IMR-90 (cell line): ENCODE data around the gene EEIG2. TPM values are rescaled to one million over a fixed set of nuclear protein-coding genes. Genes with fewer than 3 reads are reported as not detected.
A peak's percentile ranks its signal among the peaks of the same experiment; 100 is the strongest.

Experiments
- ATAC-seq: fragments of 200-7000 bp; cut with Tn5 transposase; 2 replicates; pipeline ENCODE4 v1.9.1; 2020; ENCODE audit warnings: low read depth, mild to moderate bottlenecking, moderate library complexity
- BruUV-seq: library from RNA; stranded (reverse); fragments of 400-500 nt; replicated peaks from 2 replicates; lab custom pipeline; 2021; lab: Mats Ljungman, UMichigan
- CTCF ChIA-PET: fragments of 300-600 bp; formaldehyde crosslinking; extraction: SDS; loops from one replicate; lab custom pipeline; 2021; ENCODE audit warnings: antibody characterized with exemption; lab: Yijun Ruan, JAX
- POLR2A ChIA-PET: fragments of 300-600 bp; sonication (Branson Sonifier 250); formaldehyde crosslinking; loops from one replicate; lab custom pipeline; 2022; ENCODE audit warnings: antibody characterized with exemption; ENCODE audit not compliant: unreplicated experiment; lab: Charles Lee
- DNase-seq: peaks from one replicate; pipeline ENCODE4 v3.0.0; 2013
- H2AFZ ChIP-seq: replicated peaks from 2 replicates; pipeline ENCODE3; 2013; ENCODE audit warnings: low read length, mild to moderate bottlenecking; ENCODE audit not compliant: poor library complexity
- H2AK5ac ChIP-seq: 2 replicates; pipeline ENCODE4 v1.6.1; 2013; ENCODE audit warnings: low read depth, low read length, inconsistent platforms
- H2AK9ac ChIP-seq: replicated peaks from 2 replicates; pipeline ENCODE3; 2013; ENCODE audit warnings: mild to moderate bottlenecking, low read depth, low read length, moderate library complexity; ENCODE audit not compliant: poor library complexity
- H2BK120ac ChIP-seq: 2 replicates; pipeline ENCODE4 v1.6.1; 2013; ENCODE audit warnings: low read depth, low read length, inconsistent platforms
- H2BK15ac ChIP-seq: 3 replicates; pipeline ENCODE4 v1.6.1; 2013; ENCODE audit warnings: low read depth, low read length, inconsistent platforms
- H2BK20ac ChIP-seq: 2 replicates; pipeline ENCODE4 v1.6.1; 2013; ENCODE audit warnings: low read depth, mild to moderate bottlenecking, inconsistent platforms, low read length, moderate library complexity
- H2BK5ac ChIP-seq: 2 replicates; pipeline ENCODE4 v1.6.1; 2013; ENCODE audit warnings: mild to moderate bottlenecking, low read depth, low read length, inconsistent platforms; ENCODE audit not compliant: poor library complexity, severe bottlenecking
- H3K14ac ChIP-seq: replicated peaks from 2 replicates; pipeline ENCODE4 v1.6.1; 2013; ENCODE audit warnings: low read depth, low read length, inconsistent platforms
- H3K18ac ChIP-seq: 2 replicates; pipeline ENCODE4 v1.6.1; 2013; ENCODE audit warnings: low read depth, low read length, control low read depth
- H3K23ac ChIP-seq: 2 replicates; pipeline ENCODE4 v1.6.1; 2013; ENCODE audit warnings: low read depth, low read length, inconsistent platforms
- H3K27ac ChIP-seq: 2 replicates; pipeline ENCODE4 v1.5.1; 2013; ENCODE audit warnings: mild to moderate bottlenecking, control low read depth, low read length; ENCODE audit not compliant: insufficient read depth
- H3K27me3 ChIP-seq: 2 replicates; pipeline ENCODE4 v1.6.1; 2013; ENCODE audit warnings: low read length; ENCODE audit not compliant: control insufficient read depth, insufficient read depth
- H3K36me3 ChIP-seq: 2 replicates; pipeline ENCODE4 v1.6.1; 2013; ENCODE audit warnings: low read length, mixed read lengths; ENCODE audit not compliant: control insufficient read depth, insufficient read depth
- H3K4ac ChIP-seq: 2 replicates; pipeline ENCODE4 v1.6.1; 2013; ENCODE audit warnings: low read depth, low read length, inconsistent platforms
- H3K4me1 ChIP-seq: 2 replicates; pipeline ENCODE4 v1.6.1; 2013; ENCODE audit warnings: low read length, mixed read lengths; ENCODE audit not compliant: control insufficient read depth, insufficient read depth
- H3K4me2 ChIP-seq: 2 replicates; pipeline ENCODE4 v1.6.1; 2013; ENCODE audit warnings: low read depth, mild to moderate bottlenecking, control low read depth, low read length, moderate library complexity
- H3K4me3 ChIP-seq: 2 replicates; pipeline ENCODE4 v1.5.1; 2013; ENCODE audit warnings: low read depth, mild to moderate bottlenecking, control low read depth, low read length, moderate library complexity; ENCODE audit not compliant: insufficient read depth
- H3K56ac ChIP-seq: 2 replicates; pipeline ENCODE4 v1.6.1; 2013; ENCODE audit warnings: low read length, inconsistent platforms; ENCODE audit not compliant: insufficient read depth; ENCODE audit errors: extremely low read depth
- H3K79me1 ChIP-seq, 2 experiments: 2 replicates each; pipeline ENCODE4 v1.6.1; 2013; ENCODE audit warnings: low read length in 2 of 2, inconsistent platforms in 1 of 2, low read depth in 1 of 2
- H3K9ac ChIP-seq: 2 replicates; pipeline ENCODE4 v1.6.1; 2013; ENCODE audit warnings: low read depth, low read length, control low read depth
- H3K9me1 ChIP-seq: 2 replicates; pipeline ENCODE4 v1.6.1; 2013; ENCODE audit warnings: low read length, inconsistent platforms; ENCODE audit not compliant: insufficient read depth
- H3K9me3 ChIP-seq: 2 replicates; pipeline ENCODE4 v1.6.1; 2013; ENCODE audit warnings: low read length; ENCODE audit not compliant: control insufficient read depth, insufficient read depth
- H4K20me1 ChIP-seq: 2 replicates; pipeline ENCODE4 v1.6.1; 2013; ENCODE audit warnings: low read length, inconsistent platforms; ENCODE audit not compliant: insufficient read depth
- H4K5ac ChIP-seq: 2 replicates; pipeline ENCODE4 v1.6.1; 2013; ENCODE audit warnings: mild to moderate bottlenecking, low read depth, low read length, control low read depth
- H4K8ac ChIP-seq, 2 experiments: 2 replicates each; pipeline ENCODE4 v1.6.1; 2013; ENCODE audit warnings: low read depth in 2 of 2, low read length in 2 of 2, control low read depth in 1 of 2, inconsistent platforms in 1 of 2
- H4K91ac ChIP-seq: 2 replicates; pipeline ENCODE4 v1.6.1; 2013; ENCODE audit warnings: low read depth, low read length, inconsistent platforms; ENCODE audit not compliant: insufficient read depth
- MAFK ChIP-seq: IDR thresholded peaks from 2 replicates; pipeline ENCODE4 v1.6.1; 2012; ENCODE audit warnings: low read depth, low read length, improper control_type of control experiment
- MAZ ChIP-seq: IDR thresholded peaks from 2 replicates; pipeline ENCODE4 v1.6.1; 2012; ENCODE audit warnings: low read depth, mild to moderate bottlenecking, low read length, improper control_type of control experiment, moderate library complexity, borderline replicate concordance
- NFE2L2 ChIP-seq: fragments of 150-350 bp; IDR thresholded peaks from 2 replicates; pipeline ENCODE4 v1.6.1; 2016; ENCODE audit warnings: low read depth, mild to moderate bottlenecking, low read length
- RFX5 ChIP-seq: IDR thresholded peaks from 2 replicates; pipeline ENCODE4 v1.8.0; 2012; ENCODE audit warnings: low read depth, mild to moderate bottlenecking, low read length, moderate library complexity
- WGBS, 2 experiments: methylation state at CpG; one replicate each; pipeline versions ENCODE4 v1.1.5 to v1.1.7; 2013; ENCODE audit warnings: missing lambda C conversion rate in 2 of 2; ENCODE audit not compliant: insufficient read length in 1 of 2; ENCODE audit errors: extremely low coverage in 2 of 2; 5-methylcytosine and 5-hydroxymethylcytosine counted together
- dilution Hi-C: fragments of 300-500 bp; cut with HindIII; formaldehyde crosslinking; loops from one replicate; pipeline ENCODE4 v1.14.3; 2018; ENCODE audit warnings: low sequenced_read_pairs; ENCODE audit not compliant: unreplicated experiment
- in situ Hi-C: fragments of 300-500 bp; cut with MboI; formaldehyde crosslinking; loops from 3 replicates; pipeline ENCODE4 v1.14.3; 2019; ENCODE audit warnings: low sequenced_read_pairs, inconsistent platforms, mixed read lengths
- intact Hi-C: fragments of 100-400 bp; cut with micrococcal nuclease; formaldehyde crosslinking; loops from 2 replicates; pipeline ENCODE4 v1.10.0; 2022
- polyA plus RNA-seq, 3 experiments: library from polyadenylated mRNA; depleted of rRNA; stranded (reverse); fragments of >200 nt; gene quantifications; 2 replicates each; pipeline ENCODE4 v1.2.3, GENCODE V29; 2012; ENCODE audit warnings: low replicate concordance in 1 of 3
- total RNA-seq: library from RNA; depleted of rRNA; stranded (reverse); fragments of >200 nt; gene quantifications from 2 replicates; pipeline ENCODE4 v1.2.3, GENCODE V29; 2012

EEIG2 gene
- total and polyA plus RNA-seq, 2 of the 4 experiments (the other 2 are of a cell fraction), result 1.7 to 4.8 TPM

- Histone ChIP-seq H2AFZ (no peak overlapping the region), H3K27ac (peak overlapping the region; percentile 90), H4K91ac (peak overlapping the region; percentile 73), H2AK5ac (peak overlapping the region; percentile 86), H3K56ac (no peak overlapping the region), H2BK20ac (peak overlapping the region; percentile 59; the same call in 1 of the 2 replicates), H3K23ac (peak overlapping the region; percentile 19; the same call in 1 of the 2 replicates), H2AK9ac (no peak overlapping the region), H3K36me3 (no peaks in the 10 kb centered on the region), H4K8ac (peak overlapping the region; percentile 3 to 42; a peak in 2 of 4 replicates), H3K79me1 (peaks cover 14 to 26% of the 10 kb centered on the region in 2 experiments; a peak in 3 of 4 replicates), H3K4me2 (peak overlapping the region; percentile 41; the same call in 1 of the 2 replicates), H3K4ac (peak overlapping the region; percentile 75), H3K4me3 (no peak overlapping the region), H3K9me3 (no peaks in the 10 kb centered on the region), H2BK5ac (peak overlapping the region; percentile 25), H3K4me1 (peaks cover 7% of the 10 kb centered on the region), H4K5ac (peak overlapping the region; percentile 27), H2BK120ac (peak overlapping the region; percentile 63), H3K27me3 (no peaks in the 10 kb centered on the region), H3K14ac (peak overlapping the region; percentile 23; the same call in 1 of the 2 replicates), H2BK15ac (peak overlapping the region; percentile 41; the same call in 1 of the 3 replicates), H3K9me1 (peaks cover 11% of the 10 kb centered on the region), H4K20me1 (no peaks in the 10 kb centered on the region), H3K18ac (peak overlapping the region; percentile 64), H3K9ac (no peak overlapping the region; the same call in 1 of the 2 replicates)
- dilution Hi-C loops, result no loop called here
- ChIA-PET POLR2A (no interaction called here), CTCF (no interaction called here)
- DNase-seq, result no peak
- WGBS, 2 experiments, result 22 to 100% methylated on average over 1 to 2 of the region's 4 CpGs
- in situ Hi-C loops, result no loop called here
- ATAC-seq, result peak; percentile 35
- intact Hi-C loops, result no loop called here
- BruUV-seq, result no TSS peak
- TF ChIP-seq MAZ, result no peak
- no peak for TF ChIP-seq MAFK
- TF ChIP-seq RFX5, result no peak
- TF ChIP-seq NFE2L2, result no peak
Observed at GRCh38 chr1:108591466-108591865, 31.6 kb downstream of the EEIG2 start.
